Hepatocyte (in vitro differentiated cells): ENCODE data around the gene IL2. TPM values are rescaled to one million over a fixed set of nuclear protein-coding genes. Genes with fewer than 3 reads are reported as not detected.

ENCODE experiments used
- DNase-seq: peaks from one replicate; pipeline ENCODE4 v3.0.0-alpha.2; 2016; ENCODE audit warnings: low spot score
- H2AFZ ChIP-seq: fragments of 200-600 bp; sonication (generic); 2 replicates; pipeline ENCODE4 v1.6.0; 2016; ENCODE audit warnings: antibody characterized with exemption, mild to moderate bottlenecking
- H3K27ac ChIP-seq: fragments of 200-600 bp; sonication (generic); 2 replicates; pipeline ENCODE4 v1.5.1; 2016; ENCODE audit warnings: mild to moderate bottlenecking
- H3K27me3 ChIP-seq: fragments of 200-600 bp; sonication (generic); 2 replicates; pipeline ENCODE4 v1.6.1; 2016
- H3K36me3 ChIP-seq: fragments of 200-600 bp; sonication (generic); replicated peaks from 2 replicates; pipeline ENCODE4 v1.5.1; 2016; ENCODE audit warnings: low read depth; ENCODE audit not compliant: insufficient read depth
- H3K4me1 ChIP-seq: fragments of 200-600 bp; sonication (generic); 2 replicates; pipeline ENCODE4 v1.5.1; 2016; ENCODE audit warnings: mild to moderate bottlenecking, moderate library complexity; ENCODE audit not compliant: insufficient read depth
- H3K4me2 ChIP-seq: fragments of 200-600 bp; sonication (generic); 2 replicates; pipeline ENCODE4 v1.6.0; 2016
- H3K4me3 ChIP-seq: fragments of 200-600 bp; sonication (generic); 2 replicates; pipeline ENCODE4 v1.5.1; 2016; ENCODE audit warnings: mild to moderate bottlenecking
- H3K79me2 ChIP-seq: fragments of 200-600 bp; sonication (generic); 2 replicates; pipeline ENCODE4 v1.6.0; 2017; ENCODE audit warnings: mild to moderate bottlenecking
- H3K9me2 ChIP-seq: fragments of 200-600 bp; sonication (generic); replicated peaks from 2 replicates; pipeline ENCODE4 v1.6.0; 2017; ENCODE audit warnings: mild to moderate bottlenecking; ENCODE audit not compliant: insufficient read depth
- H3K9me3 ChIP-seq: fragments of 200-600 bp; sonication (generic); 2 replicates; pipeline ENCODE4 v1.5.1; 2016; ENCODE audit warnings: low read depth, mild to moderate bottlenecking
- H4K20me1 ChIP-seq: fragments of 200-600 bp; sonication (generic); 2 replicates; pipeline ENCODE4 v1.6.0; 2016; ENCODE audit warnings: mild to moderate bottlenecking; ENCODE audit not compliant: insufficient read depth, poor library complexity, severe bottlenecking
- EZH2 ChIP-seq: fragments of 200-600 bp; sonication (generic); IDR thresholded peaks from 2 replicates; pipeline ENCODE4 v1.6.1; 2016; ENCODE audit warnings: antibody characterized with exemption, mild to moderate bottlenecking, borderline replicate concordance
- EZH2phosphoT487 ChIP-seq: fragments of 200-600 bp; sonication (generic); IDR thresholded peaks from one replicate; pipeline ENCODE4 v1.6.1; 2018; ENCODE audit warnings: antibody characterized with exemption, mild to moderate bottlenecking, low read depth, moderate library complexity; ENCODE audit not compliant: unreplicated experiment, severe bottlenecking
- WGBS: methylation state at CpG from one replicate; pipeline ENCODE4 v1.1.6; 2016; ENCODE audit warnings: low lambda C conversion rate; ENCODE audit errors: missing lambda C conversion rate; 5-methylcytosine and 5-hydroxymethylcytosine counted together
- polyA plus RNA-seq: library from polyadenylated mRNA; unstranded; fragments of >200 nt; fragmentation: Nextera tagmentation; extraction: Ambion mirVana; gene quantifications from 2 replicates; pipeline ENCODE4 v1.2.1, GENCODE V29; 2016
- total RNA-seq: library from RNA; depleted of rRNA; stranded (reverse); fragments of >200 nt; gene quantifications from 2 replicates; pipeline ENCODE4 v1.2.3, GENCODE V29; 2014
- TF ChIP-seq, protein P1 (sequence below): fragments of 200-600 bp; sonication (generic); IDR thresholded peaks from 2 replicates; pipeline ENCODE4 v1.5.1; 2016; ENCODE audit warnings: antibody characterized with exemption, mild to moderate bottlenecking; ENCODE audit not compliant: poor library complexity

The IL2 gene
- total RNA-seq (not detected in 2 replicates), polyA plus RNA-seq (not detected in 2 replicates)

DNA sequence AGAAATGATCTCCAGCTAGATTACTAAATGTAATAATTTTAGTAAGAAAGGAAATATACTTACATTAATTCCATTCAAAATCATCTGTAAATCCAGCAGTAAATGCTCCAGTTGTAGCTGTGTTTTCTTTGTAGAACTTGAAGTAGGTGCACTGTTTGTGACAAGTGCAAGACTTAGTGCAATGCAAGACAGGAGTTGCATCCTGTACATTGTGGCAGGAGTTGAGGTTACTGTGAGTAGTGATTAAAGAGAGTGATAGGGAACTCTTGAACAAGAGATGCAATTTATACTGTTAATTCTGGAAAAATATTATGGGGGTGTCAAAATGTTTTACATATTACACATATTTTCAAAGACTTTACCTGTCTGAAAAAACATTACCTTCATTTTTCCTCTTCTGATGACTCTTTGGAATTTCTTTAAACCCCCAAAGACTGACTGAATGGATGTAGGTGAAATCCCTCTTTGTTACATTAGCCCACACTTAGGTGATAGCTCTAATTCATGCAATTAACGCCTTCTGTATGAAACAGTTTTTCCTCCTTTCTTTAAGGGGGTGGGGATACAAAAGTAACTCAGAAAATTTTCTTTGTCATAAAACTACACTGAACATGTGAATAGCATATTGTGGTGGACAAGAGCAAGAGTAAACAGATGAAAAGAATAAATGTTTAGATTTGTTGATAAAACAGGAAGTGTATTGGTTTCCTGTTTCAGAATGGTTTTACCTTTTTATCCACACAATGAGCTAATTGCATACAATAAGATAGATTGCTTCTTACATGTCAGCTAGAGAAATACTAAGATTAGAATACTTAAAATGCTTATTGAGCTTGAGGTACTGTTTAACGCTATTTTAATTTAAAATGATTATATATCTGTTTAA, at the start of gene IL2:
Gene IL2 (minus strand): TSS at position 495 of the 886 bp plus-strand sequence. CDS start 285 bp downstream, at position 210.
- no peak within 1 kb of the TSS for H3K4me3 ChIP-seq
- H3K27me3 ChIP-seq = no peaks in the 10 kb centered on the region
- TF ChIP-seq EZH2phosphoT487 = no peak
- TF ChIP-seq EZH2 = no peak
- TF ChIP-seq, protein P1, sequence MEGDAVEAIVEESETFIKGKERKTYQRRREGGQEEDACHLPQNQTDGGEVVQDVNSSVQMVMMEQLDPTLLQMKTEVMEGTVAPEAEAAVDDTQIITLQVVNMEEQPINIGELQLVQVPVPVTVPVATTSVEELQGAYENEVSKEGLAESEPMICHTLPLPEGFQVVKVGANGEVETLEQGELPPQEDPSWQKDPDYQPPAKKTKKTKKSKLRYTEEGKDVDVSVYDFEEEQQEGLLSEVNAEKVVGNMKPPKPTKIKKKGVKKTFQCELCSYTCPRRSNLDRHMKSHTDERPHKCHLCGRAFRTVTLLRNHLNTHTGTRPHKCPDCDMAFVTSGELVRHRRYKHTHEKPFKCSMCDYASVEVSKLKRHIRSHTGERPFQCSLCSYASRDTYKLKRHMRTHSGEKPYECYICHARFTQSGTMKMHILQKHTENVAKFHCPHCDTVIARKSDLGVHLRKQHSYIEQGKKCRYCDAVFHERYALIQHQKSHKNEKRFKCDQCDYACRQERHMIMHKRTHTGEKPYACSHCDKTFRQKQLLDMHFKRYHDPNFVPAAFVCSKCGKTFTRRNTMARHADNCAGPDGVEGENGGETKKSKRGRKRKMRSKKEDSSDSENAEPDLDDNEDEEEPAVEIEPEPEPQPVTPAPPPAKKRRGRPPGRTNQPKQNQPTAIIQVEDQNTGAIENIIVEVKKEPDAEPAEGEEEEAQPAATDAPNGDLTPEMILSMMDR = no peak
- H3K4me2 ChIP-seq = no peak within 1 kb of the TSS
- no peaks in the 10 kb centered on the region for H3K9me2 ChIP-seq
- no peak within 1 kb of the TSS for H3K27ac ChIP-seq
- DNase-seq = no peak
- H3K36me3 ChIP-seq = no peaks in the 10 kb centered on the region
- 83% methylated on average over 2 of the region's 2 CpGs for WGBS
- no peaks in the 10 kb centered on the region for H3K4me1 ChIP-seq
- H2AFZ ChIP-seq = no peak within 1 kb of the TSS
- no peaks in the 10 kb centered on the region for H3K9me3 ChIP-seq
- H3K79me2 ChIP-seq = no peaks in the 10 kb centered on the region
- H4K20me1 ChIP-seq = no peaks in the 10 kb centered on the region

DNA sequence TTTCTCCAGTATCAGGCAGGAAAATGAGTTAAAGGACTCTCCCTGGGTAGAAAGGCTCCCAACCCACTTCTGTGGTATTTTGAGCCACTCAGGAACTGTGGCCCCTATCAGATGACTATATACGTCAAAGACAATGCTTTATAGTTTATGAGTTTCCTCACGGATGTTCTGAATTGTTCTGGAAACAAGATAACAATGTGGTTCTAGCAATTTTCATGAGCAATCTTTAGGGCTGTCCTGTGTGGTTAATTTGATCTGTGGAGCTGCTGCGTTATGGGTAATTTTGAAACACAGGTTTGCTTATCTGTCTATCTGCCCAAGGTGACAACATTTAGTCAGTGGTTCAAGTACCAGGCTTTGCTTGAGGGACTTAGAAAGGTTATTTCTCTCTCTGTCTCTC, 46.7 kb upstream of the IL2 start:
- Histone ChIP-seq H3K9me2 (no peaks in the 10 kb centered on the region), H3K36me3 (no peaks in the 10 kb centered on the region), H3K79me2 (no peaks in the 10 kb centered on the region), H3K4me3 (no peak overlapping the region), H4K20me1 (no peaks in the 10 kb centered on the region), H3K27me3 (no peaks in the 10 kb centered on the region), H3K4me1 (no peaks in the 10 kb centered on the region), H3K9me3 (no peaks in the 10 kb centered on the region), H2AFZ (no peak overlapping the region), H3K27ac (no peak overlapping the region), H3K4me2 (no peak overlapping the region)
- no peak for DNase-seq
- TF ChIP-seq EZH2phosphoT487 = no peak
- TF ChIP-seq, protein P1 = no peak
- TF ChIP-seq EZH2 = no peak
- whole genome bisulfite sequencing = 63% methylated on average over 3 of the region's 3 CpGs

DNA sequence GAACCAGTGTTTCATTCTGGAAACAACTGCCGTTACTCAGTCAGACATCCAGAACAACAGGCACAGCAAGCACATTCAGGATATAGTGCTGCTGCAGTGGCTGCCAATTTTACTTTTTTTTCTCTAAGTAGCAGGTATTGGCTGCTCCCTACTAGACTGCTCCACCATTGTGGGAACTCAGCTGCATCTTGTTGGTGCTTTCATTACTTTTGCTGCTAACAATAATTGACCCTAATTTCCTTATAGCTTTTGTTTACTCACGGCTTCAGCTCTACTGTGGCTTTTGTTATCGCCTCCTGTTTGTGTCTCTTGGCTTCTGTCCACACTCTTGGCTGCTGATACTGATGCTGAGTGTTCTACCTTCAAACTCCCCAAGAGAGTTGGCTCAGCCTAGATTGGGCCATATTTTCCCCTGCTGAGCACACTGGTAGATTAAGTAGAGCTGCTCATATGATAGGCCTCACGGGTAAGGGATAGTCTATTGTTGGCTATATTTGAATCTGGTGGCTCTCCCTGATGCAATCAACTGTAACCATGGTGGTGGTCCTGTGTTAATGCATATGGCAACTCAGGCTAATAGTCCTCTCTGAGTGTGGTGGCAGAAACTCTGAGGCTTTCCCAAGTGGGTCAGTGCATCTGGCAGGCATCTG, 44.5 kb upstream of the IL2 start:
- H3K27me3 ChIP-seq = no peaks in the 10 kb centered on the region
- 64% methylated on average over 4 of the region's 4 CpGs for WGBS
- no peaks in the 10 kb centered on the region for H3K36me3 ChIP-seq
- H3K4me1 ChIP-seq = no peaks in the 10 kb centered on the region
- H3K9me2 ChIP-seq = no peaks in the 10 kb centered on the region
- DNase-seq = no peak
- no peak overlapping the region for H2AFZ ChIP-seq
- no peaks in the 10 kb centered on the region for H4K20me1 ChIP-seq
- H3K4me2 ChIP-seq = no peak overlapping the region
- no peaks in the 10 kb centered on the region for H3K79me2 ChIP-seq
- no peak overlapping the region for H3K27ac ChIP-seq
- TF ChIP-seq, protein P1 = no peak
- no peak for TF ChIP-seq EZH2phosphoT487
- TF ChIP-seq EZH2 = no peak
- no peaks in the 10 kb centered on the region for H3K9me3 ChIP-seq
- no peak overlapping the region for H3K4me3 ChIP-seq
